Vagina (tissue), 2 donors: ENCODE data around the gene JAK1.

Source experiments
- CTCF ChIP-seq, 3 experiments: fragments of 450-650 bp in 2 of 3; fragments of 200-600 bp in 1 of 3; sonication (generic) in 1 of 3; IDR thresholded peaks; one replicate each; pipeline ENCODE4 v1.5.1; 2017 to 2019; ENCODE audit warnings: antibody characterized with exemption in 3 of 3, mild to moderate bottlenecking in 2 of 3, moderate library complexity in 2 of 3
- POLR2A ChIP-seq, 2 donors: fragments of 450-650 bp; IDR thresholded peaks; one replicate each; pipeline ENCODE4 v1.6.1; 2017; ENCODE audit warnings: antibody characterized with exemption in 2 of 2, mild to moderate bottlenecking in 2 of 2, moderate library complexity in 2 of 2
- POLR2AphosphoS5 ChIP-seq, 2 donors: sonication (generic); formaldehyde crosslinking; IDR thresholded peaks; one replicate each; pipeline ENCODE4 v1.9.0; 2017; ENCODE audit warnings: antibody characterized with exemption in 2 of 2, mild to moderate bottlenecking in 2 of 2, low read depth in 1 of 2; ENCODE audit not compliant: insufficient read depth in 1 of 2

- TF ChIP-seq CTCF (IDR thresholded peaks at IDR 0.05): no peak
- no peak for TF ChIP-seq POLR2A (IDR thresholded peaks at IDR 0.05)
- TF ChIP-seq POLR2AphosphoS5 (IDR thresholded peaks at IDR 0.05; ENCODE audit: insufficient read depth in 1 of 2, low read depth in 1 of 2): no peak
Measured at GRCh38 chr1:64973061-64973647, 6.8 kb upstream of the JAK1 start.
